ENCODE data around the gene SIL1.
"Not testable (repeated sequence)": the region's sequence is repeated elsewhere in the genome, so short reads cannot be mapped to it uniquely, and the experiment has no call there.

The SIL1 gene

DNA sequence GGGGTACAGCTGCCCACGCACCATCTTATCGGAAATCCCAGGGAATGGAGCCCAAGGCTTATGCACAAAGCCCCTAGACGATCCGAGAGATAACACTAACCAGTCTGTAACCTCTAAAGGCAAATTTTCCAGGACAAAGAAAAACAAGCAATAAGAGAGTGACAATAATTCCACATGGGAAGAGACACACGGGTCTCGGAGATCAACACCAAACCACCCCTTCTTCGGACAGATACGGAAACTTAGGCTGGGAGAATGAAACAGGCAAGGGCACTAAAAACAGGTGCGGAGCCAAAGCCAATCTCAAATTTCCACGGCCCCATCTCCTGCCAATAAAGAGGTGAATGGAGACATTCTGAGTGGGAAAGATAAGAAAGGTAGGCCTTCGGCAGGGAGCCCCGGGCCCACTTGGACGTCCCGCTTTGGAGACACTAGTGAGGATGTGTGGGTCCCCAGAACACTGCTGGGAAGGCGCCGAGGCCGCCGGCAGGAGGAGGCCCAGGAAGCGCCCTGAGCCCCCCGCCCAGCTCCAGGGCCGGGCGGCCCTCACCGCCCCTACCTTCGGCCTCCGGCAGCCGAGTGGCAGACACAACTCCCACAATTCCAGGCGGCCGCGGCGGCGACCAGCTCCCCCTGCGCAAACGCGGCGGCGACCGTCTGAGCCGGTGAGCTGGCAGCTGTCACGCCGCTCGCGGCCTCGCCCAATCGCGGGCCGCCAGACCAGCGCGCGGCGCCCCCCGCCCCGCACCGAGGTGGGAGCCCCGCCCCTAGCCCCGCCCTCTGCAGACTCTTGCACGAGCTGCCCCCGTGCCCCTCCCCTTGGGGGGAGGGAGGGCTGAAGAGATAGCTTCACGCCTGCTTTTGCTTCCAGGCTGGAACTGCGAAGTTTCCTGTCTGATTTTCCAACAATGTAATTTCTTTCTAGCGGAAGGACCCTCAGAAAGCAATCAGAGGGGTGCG lies at the start of gene SIL1:
Gene SIL1, minus strand, starts transcription at position 659 of the 960 bp plus-strand sequence. CDS start 70,525 bp downstream, outside the sequence.
- peak; percentile 97 for DNase-seq

DNA sequence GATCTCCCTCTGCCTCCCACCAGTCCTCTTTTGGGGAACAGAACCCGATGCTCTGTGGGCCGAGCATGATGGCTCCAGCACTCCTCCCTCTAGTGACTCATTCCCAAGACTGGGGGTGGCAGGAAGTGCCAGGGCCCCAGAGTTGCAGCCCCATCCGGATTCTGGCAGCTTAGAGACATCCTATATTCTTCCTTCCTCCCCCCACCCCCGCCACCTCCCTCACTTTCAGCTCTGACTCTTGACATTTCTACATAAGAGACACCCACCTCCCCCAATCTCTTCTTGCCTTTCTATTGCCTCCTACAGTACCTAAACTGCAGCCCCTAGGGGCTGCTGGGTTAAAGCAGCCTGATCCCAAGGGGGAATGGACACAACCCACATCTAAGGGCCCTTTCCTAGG lies 48.2 kb upstream of the SIL1 start:
- DNase-seq: peak; percentile 76

DNA sequence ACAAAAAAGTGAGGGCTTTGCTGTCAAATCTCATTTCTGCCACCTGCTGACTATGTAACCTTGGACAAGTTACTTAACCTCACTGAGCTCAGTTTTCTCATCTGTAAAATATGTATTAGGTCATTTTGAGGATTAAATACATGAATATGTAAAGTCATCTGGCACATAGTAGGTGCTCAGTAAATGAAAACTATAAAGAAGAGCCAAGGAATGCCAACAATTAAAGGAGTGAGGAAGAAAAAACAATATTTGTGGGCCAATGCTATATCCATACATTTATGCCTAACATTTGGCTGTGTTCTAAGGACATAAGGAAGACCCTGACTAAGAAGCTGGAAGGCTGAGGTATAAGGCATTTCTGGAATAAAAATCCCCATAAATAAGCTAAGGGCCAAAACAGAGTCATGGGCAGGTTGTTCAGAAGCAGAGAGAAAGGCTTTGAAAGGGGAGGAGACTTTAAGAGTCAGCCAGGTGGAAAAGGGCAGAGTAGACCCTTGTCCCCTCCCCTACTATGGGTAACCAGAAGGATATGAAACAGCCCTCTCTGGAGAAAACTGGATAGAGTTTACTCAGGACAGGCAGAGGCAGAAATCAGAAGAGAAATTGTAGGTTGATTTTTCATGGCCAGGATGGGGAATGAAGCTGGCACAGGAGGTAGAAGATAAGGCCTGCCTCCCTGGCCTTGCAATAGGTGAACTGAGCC lies 47.6 kb upstream of the SIL1 start:
- DNase-seq: no peak

DNA sequence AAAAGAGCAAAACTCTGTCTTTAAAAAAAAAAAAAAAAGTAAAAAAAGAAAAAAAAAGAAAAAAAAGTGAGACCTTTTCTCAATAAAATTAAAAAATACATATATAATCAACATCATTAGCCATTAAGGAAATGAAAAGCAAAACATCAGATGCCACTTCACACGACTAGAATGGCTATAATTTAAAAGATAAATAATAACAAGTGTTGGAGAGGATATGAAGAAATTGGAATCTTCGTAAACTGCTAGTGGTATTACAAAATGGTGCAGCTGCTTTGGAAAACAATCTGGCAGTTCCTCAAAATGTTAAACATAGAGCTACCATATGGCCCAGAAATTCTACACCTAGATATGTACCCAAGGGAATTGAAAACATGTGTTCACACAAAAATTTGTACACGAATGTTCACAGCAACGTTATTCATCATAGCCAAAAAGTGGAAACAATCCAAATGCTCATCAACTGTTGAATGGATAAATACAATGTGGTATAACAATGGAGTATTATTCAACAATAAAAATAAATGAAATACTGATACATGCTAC lies 45.3 kb upstream of the SIL1 start:
- no peak for DNase-seq

DNA sequence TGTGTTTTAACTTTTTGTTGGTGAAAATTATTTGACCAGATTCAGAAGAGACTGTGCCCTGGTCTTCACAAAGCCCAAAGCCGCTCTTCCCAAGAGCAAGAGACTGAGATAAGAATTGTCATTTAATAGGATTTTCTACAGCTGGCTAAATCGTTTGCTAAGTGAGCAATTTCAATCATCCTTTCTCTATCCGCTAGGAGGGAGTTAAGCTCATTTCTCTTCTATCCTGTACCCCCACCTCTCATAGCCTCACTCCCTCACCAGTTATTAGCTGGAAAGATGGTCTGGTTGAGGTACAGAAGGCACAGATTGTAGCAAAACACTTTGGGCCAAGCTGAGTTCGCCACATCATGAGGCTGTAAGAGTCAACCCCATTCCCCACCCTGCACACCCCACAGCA lies 43.0 kb upstream of the SIL1 start:
- no peak for DNase-seq

DNA sequence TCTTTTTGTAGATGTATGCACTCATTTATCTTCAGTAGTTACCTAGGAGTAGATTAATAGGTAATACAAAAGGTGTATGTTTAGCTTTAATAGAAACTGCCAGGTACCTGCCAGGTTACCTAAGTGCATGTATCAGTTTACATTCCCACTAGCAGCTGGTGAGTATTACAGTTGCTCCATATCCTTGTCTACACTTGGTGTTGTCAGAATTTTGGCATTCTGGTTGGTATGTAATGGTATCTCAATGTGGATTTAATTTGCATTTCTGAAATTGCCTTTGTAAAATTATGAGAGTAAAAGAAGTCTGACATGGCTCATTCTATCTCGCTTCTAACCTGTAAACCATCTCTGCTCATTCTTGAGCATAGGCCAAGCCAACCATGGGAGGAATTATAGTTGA lies 38.3 kb upstream of the SIL1 start:
- no peak for DNase-seq

DNA sequence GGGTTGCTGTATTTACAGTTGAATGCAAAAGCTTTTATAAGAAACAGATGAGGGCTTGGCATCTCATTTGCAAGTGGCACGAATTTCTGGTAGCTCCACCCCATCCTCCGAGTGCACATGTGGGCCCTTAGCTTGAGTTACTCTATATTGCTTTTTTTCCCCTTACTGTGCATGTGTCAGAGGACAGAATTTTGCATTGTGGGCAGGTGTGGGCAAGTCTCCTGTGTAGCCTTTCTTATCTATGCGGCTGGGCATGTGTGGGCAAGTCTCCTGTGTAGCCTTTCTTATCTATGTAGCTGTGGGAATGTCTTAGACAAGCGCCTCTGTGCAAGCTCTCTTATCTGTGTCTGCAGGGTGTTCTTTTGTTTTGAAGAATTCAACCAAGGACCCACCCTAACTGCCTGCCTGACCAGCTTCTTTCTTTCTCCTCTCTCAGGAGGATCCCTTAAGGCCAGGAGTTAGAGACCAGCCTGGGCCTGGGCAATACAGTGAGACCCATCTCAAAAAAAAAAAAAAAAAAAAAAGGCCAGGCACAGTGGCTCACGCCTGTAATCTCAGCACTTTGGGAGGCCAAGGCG lies 34.1 kb upstream of the SIL1 start:
- no peak for DNase-seq

DNA sequence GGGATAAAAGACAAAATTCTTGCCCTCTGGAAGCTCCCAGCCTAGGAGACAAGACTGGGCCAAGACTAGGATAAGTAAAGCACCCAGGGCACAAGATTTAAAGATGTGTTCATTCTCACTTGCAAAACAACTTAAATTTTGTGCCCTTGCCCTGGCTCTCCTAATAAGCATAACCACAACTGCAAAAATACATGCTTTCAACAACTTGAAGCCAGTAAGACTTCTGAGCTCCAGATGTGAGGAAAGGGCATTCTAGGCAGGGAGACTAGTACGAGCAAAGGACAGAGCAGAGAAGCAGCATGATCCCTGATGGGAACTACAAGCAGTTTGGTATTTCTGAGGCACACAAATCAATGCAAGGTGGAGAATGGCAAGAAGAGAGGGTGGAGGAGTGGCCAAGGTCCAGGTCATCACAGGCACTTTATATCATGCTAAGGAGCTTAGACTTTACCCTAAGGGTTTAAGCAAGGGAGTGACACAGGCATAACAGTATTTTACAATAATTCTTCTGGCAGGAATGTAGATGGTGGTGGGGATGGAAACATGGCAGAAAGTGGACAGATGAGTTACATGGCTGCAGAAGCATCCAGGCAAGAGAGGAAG lies 30.1 kb upstream of the SIL1 start:
- no peak for DNase-seq

DNA sequence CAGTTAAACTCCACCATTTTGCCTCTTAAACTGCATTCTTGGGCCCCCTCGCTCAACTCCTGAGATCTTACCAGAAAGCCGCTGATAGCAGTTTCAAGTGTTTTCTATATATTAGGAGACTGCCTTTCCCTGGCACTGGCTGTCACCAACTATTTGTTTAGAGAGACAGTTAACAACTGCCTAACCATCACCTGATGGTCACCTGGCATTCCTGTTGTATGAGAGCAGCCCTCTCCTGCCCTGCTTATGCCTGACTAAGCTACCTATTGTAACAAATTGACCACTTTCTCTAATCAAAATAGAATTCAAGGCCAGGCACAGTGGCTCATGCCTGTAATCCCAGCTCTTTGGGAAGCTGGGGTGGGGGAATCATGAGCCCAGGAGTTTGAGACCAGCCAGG lies 28.0 kb upstream of the SIL1 start:
- no peak for DNase-seq

DNA sequence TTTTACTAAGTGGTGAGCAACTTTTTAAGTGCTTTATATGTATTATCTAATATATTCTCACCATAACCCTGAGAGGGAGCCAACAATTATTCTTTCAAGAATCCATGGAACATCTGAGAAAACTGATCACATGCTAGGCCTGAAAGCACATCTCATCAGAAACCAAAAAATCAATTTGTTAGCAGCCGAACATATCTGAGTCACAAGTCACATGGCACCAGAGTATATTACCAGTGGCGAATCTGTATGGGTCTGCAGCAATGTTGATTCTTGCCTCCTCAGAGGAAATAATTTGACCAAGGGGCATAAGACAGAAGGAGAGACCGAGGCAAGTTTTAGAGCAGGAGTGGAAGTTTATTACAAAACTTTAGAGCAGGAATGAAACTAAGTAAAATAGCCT lies 25.3 kb upstream of the SIL1 start:
- no peak for DNase-seq

DNA sequence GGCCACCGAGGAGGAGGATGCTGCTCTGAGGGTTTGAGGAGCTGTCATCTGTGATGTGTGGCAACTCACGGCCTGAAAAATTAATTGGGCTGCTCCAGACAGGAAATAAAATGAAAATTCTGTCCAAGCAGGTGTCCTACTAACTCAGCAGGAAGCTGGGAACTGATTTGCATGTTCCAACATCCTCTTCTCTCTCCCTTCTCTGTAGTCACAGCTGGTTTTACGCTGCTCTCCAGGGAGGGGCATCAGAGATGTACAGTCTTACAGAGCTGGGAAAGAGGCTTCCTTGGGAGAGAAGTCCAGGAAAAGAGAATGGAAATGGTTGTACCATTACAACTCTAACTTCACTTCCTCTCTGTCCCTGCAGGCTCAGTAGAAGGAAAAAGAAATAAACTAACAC lies 24.2 kb upstream of the SIL1 start:
- no peak for DNase-seq

DNA sequence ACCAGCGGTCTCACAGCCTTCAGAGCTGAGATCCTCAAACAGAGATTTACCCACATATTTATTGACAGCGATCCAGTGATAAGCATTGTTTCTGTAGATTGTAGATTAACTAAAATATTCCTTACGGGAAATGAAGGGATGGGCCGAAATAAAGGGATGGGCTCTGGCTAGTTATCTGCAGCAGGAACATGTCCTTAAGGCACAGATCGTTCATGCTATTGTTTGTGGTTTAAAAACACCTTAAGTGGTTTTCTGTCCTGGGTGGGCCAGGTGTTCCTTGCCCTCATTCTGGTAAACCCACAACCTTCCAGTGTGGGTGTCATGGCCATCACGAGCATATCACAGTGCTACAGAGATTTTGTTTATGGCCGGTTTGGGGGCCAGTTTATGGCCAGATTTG lies 19.9 kb upstream of the SIL1 start:
- not testable (repeated sequence) for DNase-seq

DNA sequence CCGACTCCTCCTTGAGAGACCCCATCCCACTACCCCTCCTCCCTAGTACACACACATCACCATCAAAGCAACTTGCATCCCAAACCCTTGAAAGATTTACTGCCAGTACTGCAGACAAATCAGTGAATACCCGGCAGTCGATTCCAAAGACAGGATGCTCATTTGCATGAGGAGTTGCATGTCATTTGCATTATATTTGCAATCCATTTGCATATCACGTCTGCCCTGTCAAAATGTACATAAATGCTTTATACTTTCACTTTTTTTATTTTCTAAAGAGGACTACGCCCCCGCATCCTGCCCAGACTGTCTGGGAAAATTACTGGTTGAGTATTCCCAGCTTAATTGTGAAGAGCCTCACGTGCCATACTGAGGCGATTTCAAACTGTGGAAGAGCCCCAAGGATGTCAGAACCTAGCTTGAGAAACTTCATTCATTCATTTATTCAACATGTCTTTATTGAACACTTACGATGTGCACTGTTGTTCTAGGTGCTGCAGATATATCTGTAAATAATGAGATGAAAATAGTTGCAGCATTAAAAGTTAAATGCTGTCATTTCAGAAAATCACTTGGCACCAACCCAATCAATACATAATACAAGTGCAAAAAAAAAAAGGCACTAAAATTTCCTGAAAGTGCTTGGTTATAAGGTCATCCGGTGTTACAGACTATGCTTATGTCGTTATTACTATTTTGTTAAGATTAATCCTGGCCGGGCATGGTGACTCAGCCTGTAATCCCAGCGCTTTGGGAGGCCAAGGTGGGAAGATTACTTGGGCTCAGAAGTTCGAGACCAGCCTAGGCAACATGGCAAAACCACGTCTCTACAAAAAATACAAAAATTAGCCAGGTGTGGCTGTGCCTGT lies 17.2 kb upstream of the SIL1 start:
- no peak for DNase-seq

DNA sequence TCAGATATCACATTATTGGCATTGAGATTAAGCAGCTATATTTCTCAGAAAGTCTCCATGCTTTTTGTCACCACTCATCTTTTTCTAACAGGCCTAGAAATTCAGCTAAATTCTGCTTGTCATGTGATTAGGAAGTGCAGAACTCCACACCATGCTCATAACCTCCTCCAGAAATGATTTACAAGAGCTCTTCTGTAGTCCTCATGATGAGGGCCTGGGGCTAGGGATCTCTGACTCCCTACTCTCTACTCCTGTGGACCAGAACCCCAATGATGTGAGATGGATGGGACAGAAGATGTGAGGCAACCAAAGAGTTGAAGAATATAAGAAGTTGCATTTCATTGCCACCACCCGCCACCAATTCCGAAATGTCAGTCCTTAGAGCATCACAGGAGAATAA lies 16.5 kb upstream of the SIL1 start:
- DNase-seq: no peak

DNA sequence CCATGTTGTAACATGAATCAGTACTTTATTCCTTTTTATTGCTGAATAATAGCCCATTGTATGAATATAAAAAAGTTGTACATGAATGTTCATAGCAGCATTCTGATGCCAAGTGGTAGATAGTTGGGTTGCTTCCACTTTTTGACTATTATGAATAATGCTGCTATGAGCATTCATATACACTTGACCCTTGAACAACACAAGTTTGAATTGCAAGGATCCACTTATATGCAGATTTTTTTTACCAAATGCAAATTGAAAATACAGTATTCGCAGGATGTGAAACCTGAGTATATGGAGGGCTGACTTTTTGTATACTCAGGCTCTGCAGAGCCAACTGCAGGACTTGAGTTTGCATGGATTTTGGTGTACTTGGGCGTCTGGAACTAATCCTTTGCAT lies 14.7 kb upstream of the SIL1 start:
- DNase-seq: no peak

DNA sequence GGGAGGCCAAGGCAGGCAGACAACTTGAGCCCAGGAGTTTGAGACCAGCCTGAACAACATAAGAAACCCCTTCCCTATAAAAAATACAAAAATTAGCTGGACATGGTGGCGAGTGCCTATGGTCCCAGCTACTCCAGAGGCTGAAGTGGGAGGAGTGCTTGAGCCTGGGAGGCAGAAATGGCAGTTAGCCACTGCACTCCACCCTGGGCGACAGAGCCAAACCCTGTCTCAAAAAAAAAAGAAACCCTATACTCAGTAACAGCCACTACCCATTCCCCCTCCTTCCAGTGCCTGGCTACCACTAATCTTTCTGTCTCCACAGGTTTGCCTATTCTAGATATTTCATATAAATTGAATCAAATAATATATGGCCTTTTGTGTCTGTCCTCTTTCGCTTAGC lies 14.3 kb upstream of the SIL1 start:
- DNase-seq: no peak

DNA sequence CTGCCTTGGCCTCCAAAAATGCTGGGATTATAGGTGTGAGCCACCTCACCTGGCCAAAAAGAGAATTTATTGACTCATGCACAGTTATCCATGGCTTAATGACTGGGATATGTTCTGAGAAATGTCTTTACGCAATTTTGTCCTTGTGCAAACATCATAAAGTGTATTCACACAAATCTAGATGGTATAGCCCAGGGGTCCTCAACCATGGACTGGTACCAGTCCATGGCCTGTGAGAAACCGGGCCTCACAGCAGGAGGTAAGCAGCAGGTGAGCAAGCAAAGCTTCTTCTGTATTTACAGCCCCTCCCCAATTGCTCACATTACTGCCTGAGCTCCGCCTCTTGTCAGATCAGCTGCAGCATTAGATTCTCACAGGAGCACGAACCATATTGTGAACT lies 12.4 kb upstream of the SIL1 start:
- DNase-seq: no peak

DNA sequence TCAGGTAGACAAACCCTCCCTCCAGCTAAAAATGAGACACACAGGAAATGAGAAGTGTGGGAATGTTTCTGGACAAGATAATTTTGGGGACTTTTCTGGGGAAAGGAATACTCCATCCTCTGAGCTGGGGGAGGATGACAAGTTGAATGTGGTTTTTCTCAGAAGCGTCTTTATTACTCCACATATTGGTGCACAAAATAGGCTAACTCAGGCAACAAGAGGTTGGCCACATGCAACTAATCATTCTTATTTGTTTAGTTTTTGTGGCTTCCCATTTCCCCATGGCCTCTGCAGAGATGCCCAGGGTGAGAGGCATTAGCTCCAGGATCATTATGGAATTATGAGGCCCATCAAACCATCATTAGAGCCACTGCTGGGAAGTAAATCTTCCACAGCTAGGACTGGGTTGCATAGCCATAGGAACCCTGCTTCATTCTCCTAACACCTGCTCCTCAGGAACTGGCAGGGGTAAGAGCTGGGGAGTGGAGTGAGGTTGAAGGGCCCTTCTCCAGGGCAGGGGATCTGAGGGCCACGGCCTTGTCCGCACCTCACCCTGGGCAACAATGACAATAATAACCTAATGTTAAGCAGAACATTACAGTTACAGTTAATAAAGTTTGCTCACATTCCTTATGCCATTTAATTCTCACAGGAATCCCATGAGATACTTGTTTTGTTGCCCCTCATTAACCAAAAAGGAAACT lies 9.3 kb upstream of the SIL1 start:
- no peak for DNase-seq

DNA sequence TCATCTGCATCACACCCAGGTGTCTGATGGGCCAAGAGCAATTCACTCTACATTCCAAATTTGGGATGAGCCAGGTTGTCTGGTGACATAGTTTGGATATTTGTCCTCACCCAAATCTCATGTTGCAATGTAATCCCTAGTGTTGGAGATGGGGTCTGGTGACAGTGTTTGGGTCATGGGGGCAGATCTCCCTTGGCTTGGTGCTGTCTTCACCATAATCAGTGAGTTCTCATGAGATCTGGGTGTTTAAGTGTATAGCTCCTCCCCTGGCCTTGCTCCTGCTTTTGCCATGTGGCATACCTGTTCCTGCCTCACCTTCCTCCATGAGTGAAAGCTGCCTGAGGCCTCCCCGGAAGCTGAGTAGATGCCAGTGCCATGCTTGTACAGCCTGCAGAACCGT lies 7.4 kb upstream of the SIL1 start:
- no peak for DNase-seq

DNA sequence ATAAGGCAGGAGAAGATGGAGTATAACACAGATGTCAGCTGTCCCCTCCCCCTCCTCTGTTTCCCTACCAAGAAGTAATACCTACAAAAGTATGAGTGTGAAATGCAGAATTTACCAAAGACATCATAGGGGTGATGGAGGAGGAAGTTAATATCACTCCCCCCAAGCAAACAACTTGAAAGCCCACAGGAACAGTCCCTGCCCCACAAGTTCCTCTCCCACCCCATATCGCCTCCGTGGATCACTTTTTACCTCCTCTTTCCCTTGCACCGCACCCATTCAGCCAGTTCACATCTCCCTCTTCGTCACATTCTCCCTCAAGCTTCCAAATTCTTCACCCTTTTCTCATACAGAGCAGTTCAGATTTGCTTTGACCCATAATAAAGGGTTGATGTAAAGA lies 7.0 kb upstream of the SIL1 start:
- no peak for DNase-seq

DNA sequence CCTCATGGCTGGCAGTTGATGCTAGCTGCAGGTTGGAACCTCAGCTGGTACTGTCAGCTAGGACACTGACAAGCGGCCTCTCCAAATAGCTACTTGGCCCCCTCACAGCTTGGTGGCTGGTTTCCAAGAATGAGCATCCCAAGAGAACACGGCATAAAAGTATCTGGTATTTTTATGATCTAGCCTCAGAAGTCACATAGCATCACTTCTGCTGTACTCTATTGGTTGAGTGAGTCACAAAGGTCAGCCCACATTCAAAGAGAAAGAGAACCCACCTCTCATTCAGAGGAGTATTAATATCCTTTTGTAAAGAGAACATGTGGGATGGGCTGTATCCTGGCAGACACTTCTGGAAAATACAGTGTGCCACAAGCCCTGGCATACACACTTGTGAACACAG lies 6.0 kb upstream of the SIL1 start:
- DNase-seq: no peak

DNA sequence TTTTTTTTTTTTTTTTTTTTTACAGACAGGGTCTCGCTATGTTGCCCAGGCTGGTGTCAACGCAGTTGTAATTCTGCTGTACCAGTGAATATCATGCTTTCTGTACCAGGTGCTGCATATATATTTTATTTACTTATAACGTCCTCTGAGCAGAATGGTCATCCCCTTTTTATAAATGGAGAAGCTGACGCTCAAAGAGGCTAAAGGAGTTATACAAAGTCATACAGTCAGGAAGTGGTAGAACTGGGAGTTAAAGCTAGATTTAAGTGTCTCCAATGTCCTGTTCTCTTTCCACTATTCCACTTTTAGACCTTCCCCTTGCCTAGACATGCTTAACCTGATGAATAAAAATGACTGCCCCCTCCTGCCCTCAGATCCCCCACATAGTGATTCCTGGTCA lies 1.2 kb upstream of the SIL1 start:
- no peak for DNase-seq
